HepG2 (cell line): ENCODE results near the gene INHBE. TPM values are rescaled to one million over a fixed set of nuclear protein-coding genes. Genes with fewer than 3 reads are reported as not detected.
A peak's percentile ranks its signal among the peaks of the same experiment; 100 is the strongest.

ENCODE experiments used
- AGO2 ChIP-seq: fragments of 200-400 bp; formaldehyde crosslinking; optimal IDR thresholded peaks from 2 replicates; pipeline ENCODE3; 2017; ENCODE audit warnings: mild to moderate bottlenecking, low read depth, low read length, moderate library complexity
- KLF11 ChIP-seq: IDR thresholded peaks from 2 replicates; pipeline ENCODE4 v1.6.1; 2016; ENCODE audit warnings: missing compliant biosample characterization
- MBD4 ChIP-seq: IDR thresholded peaks from 2 replicates; pipeline ENCODE4 v1.6.1; 2012; ENCODE audit warnings: low read length, inconsistent platforms, borderline replicate concordance
- MYPOP ChIP-seq: sonication (generic); formaldehyde crosslinking; IDR thresholded peaks from 2 replicates; pipeline ENCODE4 v1.8.1; 2023; ENCODE audit warnings: mild to moderate bottlenecking, moderate library complexity, missing genetic modification reagents
- NAIF1 ChIP-seq: sonication (generic); formaldehyde crosslinking; IDR thresholded peaks from 2 replicates; pipeline ENCODE4 v1.5.0; 2020; ENCODE audit warnings: mild to moderate bottlenecking, missing genetic modification reagents, borderline replicate concordance
- NKX3-1 ChIP-seq: sonication (generic); formaldehyde crosslinking; IDR thresholded peaks from 2 replicates; pipeline ENCODE4 v1.5.0; 2020; ENCODE audit warnings: missing genetic modification reagents
- NR0B2 ChIP-seq: sonication (generic); formaldehyde crosslinking; IDR thresholded peaks from 2 replicates; pipeline ENCODE4 v1.4.0; 2020; ENCODE audit warnings: mild to moderate bottlenecking, missing genetic modification reagents
- PAWR ChIP-seq: sonication (generic); formaldehyde crosslinking; IDR thresholded peaks from 2 replicates; pipeline ENCODE4 v1.4.0; 2020; ENCODE audit warnings: missing genetic modification reagents, mild to moderate bottlenecking, borderline replicate concordance
- RAD51 ChIP-seq: fragments of 450-650 bp; IDR thresholded peaks from 2 replicates; pipeline ENCODE4 v1.6.1; 2016; ENCODE audit warnings: borderline replicate concordance
- RBAK ChIP-seq: sonication (generic); formaldehyde crosslinking; IDR thresholded peaks from 2 replicates; pipeline ENCODE4 v1.5.1; 2020; ENCODE audit warnings: mild to moderate bottlenecking, missing genetic modification reagents
- RCOR2 ChIP-seq: IDR thresholded peaks from 2 replicates; pipeline ENCODE4 v1.6.1; 2016; ENCODE audit warnings: missing biosample characterization, missing genetic modification reagents
- RXRB ChIP-seq: IDR thresholded peaks from 2 replicates; pipeline ENCODE4 v1.6.1; 2016; ENCODE audit warnings: borderline replicate concordance, missing genetic modification reagents, missing compliant biosample characterization
- SKI ChIP-seq: fragments of 450-650 bp; IDR thresholded peaks from one replicate; pipeline ENCODE4 v1.6.1; 2018; ENCODE audit warnings: mild to moderate bottlenecking; ENCODE audit not compliant: partially characterized antibody
- SNAI1 ChIP-seq: sonication (generic); formaldehyde crosslinking; IDR thresholded peaks from 2 replicates; pipeline ENCODE4 v1.5.0; 2020; ENCODE audit warnings: mild to moderate bottlenecking, missing genetic modification reagents, borderline replicate concordance
- ZBTB46 ChIP-seq: sonication (generic); formaldehyde crosslinking; IDR thresholded peaks from 2 replicates; pipeline ENCODE4 v1.4.0; 2020; ENCODE audit warnings: mild to moderate bottlenecking, missing genetic modification reagents, borderline replicate concordance
- ZFP36L2 ChIP-seq: sonication (generic); formaldehyde crosslinking; IDR thresholded peaks from 2 replicates; pipeline ENCODE4 v1.4.0; 2020; ENCODE audit warnings: missing genetic modification reagents
- ZNF121 ChIP-seq: sonication (generic); formaldehyde crosslinking; IDR thresholded peaks from 2 replicates; pipeline ENCODE4 v1.5.0; 2020; ENCODE audit warnings: mild to moderate bottlenecking, missing genetic modification reagents
- ZNF207 ChIP-seq: fragments of 450-650 bp; IDR thresholded peaks from 2 replicates; pipeline ENCODE4 v1.6.1; 2016; ENCODE audit warnings: antibody characterized with exemption, borderline replicate concordance
- ZNF280D ChIP-seq: sonication (generic); formaldehyde crosslinking; IDR thresholded peaks from 2 replicates; pipeline ENCODE4 v1.5.1; 2020; ENCODE audit warnings: mild to moderate bottlenecking, missing genetic modification reagents
- ZNF33A ChIP-seq: sonication (generic); formaldehyde crosslinking; IDR thresholded peaks from 2 replicates; pipeline ENCODE4 v1.5.1; 2020; ENCODE audit warnings: missing genetic modification reagents, mild to moderate bottlenecking, moderate library complexity, borderline replicate concordance
- ZNF572 ChIP-seq: sonication (generic); formaldehyde crosslinking; IDR thresholded peaks from 2 replicates; pipeline ENCODE4 v1.5.1; 2020; ENCODE audit warnings: mild to moderate bottlenecking, missing genetic modification reagents
- ZNF615 ChIP-seq: sonication (generic); formaldehyde crosslinking; IDR thresholded peaks from 2 replicates; pipeline ENCODE4 v1.5.0; 2020; ENCODE audit warnings: mild to moderate bottlenecking, missing genetic modification reagents, borderline replicate concordance
- ZNF616 ChIP-seq: sonication (generic); formaldehyde crosslinking; IDR thresholded peaks from 2 replicates; pipeline ENCODE4 v1.5.0; 2020; ENCODE audit warnings: low read depth, mild to moderate bottlenecking, missing genetic modification reagents
- ZNF674 ChIP-seq: sonication (generic); formaldehyde crosslinking; IDR thresholded peaks from 2 replicates; pipeline ENCODE4 v1.5.0; 2020; ENCODE audit warnings: low read depth, mild to moderate bottlenecking, missing genetic modification reagents
- ZNF746 ChIP-seq: sonication (generic); formaldehyde crosslinking; IDR thresholded peaks from 2 replicates; pipeline ENCODE4 v1.8.0; 2022; ENCODE audit warnings: mild to moderate bottlenecking, missing genetic modification reagents
- polyA plus RNA-seq, 8 experiments: library from polyadenylated mRNA; depleted of rRNA in 3 of 8; stranded (reverse) in 7 of 8; unstranded in 1 of 8; fragments of >200 nt; fragmentation: Illumina TruSeq in 4 of 8; extraction: Trizol in 4 of 8; gene quantifications; 2 replicates each; pipeline versions ENCODE4 v1.2.1 to v1.2.3, GENCODE V29; 2011 to 2016; ENCODE audit warnings: low read depth in 4 of 8, missing spikeins in 1 of 8, mixed read lengths in 1 of 8; ENCODE audit not compliant: insufficient read depth in 1 of 8
- total RNA-seq, 5 experiments: library from RNA; depleted of rRNA; stranded (reverse); fragments of >200 nt; fragmentation: Illumina TruSeq; extraction: Trizol; gene quantifications; 2 replicates each; pipeline ENCODE4 v1.2.3, GENCODE V29; 2016; ENCODE audit warnings: low read depth in 1 of 5

The INHBE gene
- total and polyA plus RNA-seq, 2 of the 13 experiments (the other 11 are each of a cell fraction or from before 2014, with no cell fraction given): 17.0 to 32.0 TPM

GRCh38 chr12:57487597-57488401, 32.7 kb downstream of the INHBE start, which contains the start of gene MARS1 (continued):
- TF ChIP-seq SKI (no peak), NAIF1 (CRISPR knock-in tag) (no peak), ZNF33A (CRISPR knock-in tag) (no peak), ZNF280D (CRISPR knock-in tag) (no peak), SNAI1 (CRISPR knock-in tag) (no peak), NKX3-1 (CRISPR knock-in tag) (no peak), KLF11 (no peak), AGO2 (no peak), ZFP36L2 (CRISPR knock-in tag) (no peak), ZBTB46 (CRISPR knock-in tag) (no peak), RXRB (CRISPR knock-in tag) (peak; percentile 13; the same call in 1 of the 2 replicates), MBD4 (no peak), PAWR (CRISPR knock-in tag) (no peak), MYPOP (CRISPR knock-in tag) (peak; percentile 37; the same call in 1 of the 2 replicates), ZNF207 (no peak), ZNF746 (no peak), ZNF674 (CRISPR knock-in tag) (no peak), ZNF615 (CRISPR knock-in tag) (no peak), NR0B2 (CRISPR knock-in tag) (no peak; the same call in 1 of the 2 replicates), RAD51 (no peak), ZNF572 (CRISPR knock-in tag) (no peak), RCOR2 (CRISPR knock-in tag) (0 out of 2 replicates have a peak, but pooled peaks have one; percentile 20), RBAK (CRISPR knock-in tag) (no peak), ZNF616 (CRISPR knock-in tag) (no peak), ZNF121 (CRISPR knock-in tag) (no peak)
